KOPT-K1 (cell line): ENCODE measurements around the gene BRD7.

Experiments
- H3K27ac ChIP-seq: fragments of 200-600 bp; sonication (generic); 2 replicates; pipeline ENCODE4 v1.5.1; 2016; ENCODE audit warnings: antibody characterized with exemption, mild to moderate bottlenecking, low read depth, low read length; ENCODE audit not compliant: poor library complexity, severe bottlenecking
- H3K36me3 ChIP-seq: fragments of 200-600 bp; sonication (generic); 2 replicates; pipeline ENCODE4 v1.5.1; 2017; ENCODE audit warnings: antibody characterized with exemption, mild to moderate bottlenecking, low read length, moderate library complexity; ENCODE audit not compliant: insufficient read depth
- H3K9me3 ChIP-seq: fragments of 200-600 bp; sonication (generic); 2 replicates; pipeline ENCODE4 v1.5.1; 2017; ENCODE audit warnings: antibody characterized with exemption, low read length, mild to moderate bottlenecking; ENCODE audit not compliant: insufficient read depth, poor library complexity, severe bottlenecking

Gene BRD7

DNA sequence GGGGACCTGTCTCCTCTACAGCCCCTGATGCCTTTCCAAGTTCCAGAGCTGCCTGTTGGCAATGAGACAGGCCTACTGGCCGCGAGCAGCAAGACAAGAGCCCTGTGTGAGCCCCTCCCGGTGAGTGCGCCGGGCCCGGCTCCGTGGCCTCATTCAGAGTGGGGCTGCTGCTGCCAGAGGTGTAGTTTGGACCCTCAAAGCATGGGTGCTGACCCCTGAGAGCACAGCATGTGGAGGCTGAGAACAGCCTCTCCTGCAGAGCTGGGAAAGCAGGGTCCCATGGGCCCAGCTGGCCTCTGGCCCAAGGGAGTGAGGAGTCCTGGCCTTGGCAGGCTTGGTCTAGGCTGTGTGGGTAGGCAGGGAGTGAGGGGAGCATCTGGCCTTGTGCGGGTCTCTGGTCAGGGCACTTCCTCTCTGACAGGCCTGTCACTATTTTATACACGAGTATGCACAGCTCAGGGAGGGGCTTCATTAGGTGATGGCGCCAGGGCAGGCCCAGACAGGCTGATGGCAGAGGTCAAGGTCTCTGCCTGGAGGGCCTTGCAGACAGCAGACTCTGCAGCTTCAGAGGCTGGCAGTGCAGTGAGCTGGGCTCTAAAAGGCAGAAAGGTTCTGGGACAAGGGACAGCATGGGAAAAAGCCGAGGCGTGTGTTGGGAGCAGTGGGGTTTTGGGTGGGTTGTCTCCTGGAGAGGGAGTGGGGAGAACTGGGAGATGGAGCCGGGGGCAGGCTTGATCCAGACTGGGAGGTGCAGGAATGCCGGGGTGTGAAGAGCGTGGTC, 59.1 kb downstream of the BRD7 start:
- no peaks in the 10 kb centered on the region for H3K9me3 ChIP-seq
- no peak overlapping the region for H3K27ac ChIP-seq
- peaks cover 63% of the 10 kb centered on the region for H3K36me3 ChIP-seq

DNA sequence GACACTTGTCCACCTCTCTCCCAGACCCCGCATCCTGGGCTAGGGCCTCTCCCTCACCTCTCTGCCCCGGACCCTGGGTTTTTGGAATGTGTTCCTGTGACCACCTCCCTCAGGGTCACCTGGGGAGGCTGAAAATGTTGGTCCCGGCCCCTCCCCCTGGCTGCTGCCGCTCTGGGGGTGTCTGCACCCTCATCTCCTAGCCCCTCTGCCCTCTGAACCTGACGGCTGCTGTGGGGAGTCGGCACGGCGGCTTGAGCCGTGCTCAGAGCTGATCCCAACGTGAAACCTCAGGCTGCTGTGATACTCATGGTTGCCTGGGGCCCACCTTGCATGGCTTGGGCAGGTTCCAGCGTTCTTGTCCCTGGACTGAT, 59.6 kb downstream of the BRD7 start:
- H3K36me3 ChIP-seq: peaks cover 62% of the 10 kb centered on the region
- H3K27ac ChIP-seq: no peak overlapping the region

DNA sequence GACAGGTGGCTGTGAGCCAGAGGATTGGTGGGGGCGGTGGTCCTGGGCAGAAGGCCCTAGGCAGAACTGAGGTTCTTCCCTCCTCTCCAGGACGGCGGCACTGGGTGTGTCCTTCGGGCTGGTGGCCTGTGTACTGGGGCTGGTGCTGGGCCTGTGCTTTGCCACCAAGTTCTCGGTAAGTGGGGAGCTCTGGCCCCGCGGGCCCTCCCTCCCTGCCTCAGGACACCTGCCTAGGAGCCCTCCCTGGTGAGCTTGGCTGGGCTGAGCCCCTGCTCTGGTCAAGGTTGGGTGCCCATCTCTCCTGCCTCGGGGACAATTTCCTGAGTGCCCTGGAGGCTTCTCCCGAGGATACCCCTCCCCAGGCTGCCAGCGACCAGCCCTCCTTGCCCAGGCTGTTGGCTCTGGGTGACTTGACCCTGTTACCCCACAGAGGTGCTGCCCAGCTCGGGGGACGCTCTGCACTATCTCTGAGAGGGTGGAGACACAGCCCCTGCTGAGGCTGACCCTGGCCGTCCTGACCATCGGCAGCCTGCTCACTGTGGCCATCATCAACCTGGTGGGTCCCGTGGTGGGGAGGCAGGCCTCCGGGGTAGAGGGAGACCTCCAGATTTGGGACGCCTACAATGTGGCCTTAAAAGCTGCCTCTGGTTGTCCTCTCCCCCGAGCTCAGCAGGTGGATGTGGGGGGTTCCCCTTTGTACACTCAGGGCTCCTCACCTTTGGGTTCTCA, 60.4 kb downstream of the BRD7 start:
- Histone ChIP-seq H3K9me3 (no peaks in the 10 kb centered on the region), H3K36me3 (peaks cover 55% of the 10 kb centered on the region), H3K27ac (no peak overlapping the region)

More for the DNA sequence above, 59.6 kb downstream of the BRD7 start:
- H3K9me3 ChIP-seq: no peaks in the 10 kb centered on the region

DNA sequence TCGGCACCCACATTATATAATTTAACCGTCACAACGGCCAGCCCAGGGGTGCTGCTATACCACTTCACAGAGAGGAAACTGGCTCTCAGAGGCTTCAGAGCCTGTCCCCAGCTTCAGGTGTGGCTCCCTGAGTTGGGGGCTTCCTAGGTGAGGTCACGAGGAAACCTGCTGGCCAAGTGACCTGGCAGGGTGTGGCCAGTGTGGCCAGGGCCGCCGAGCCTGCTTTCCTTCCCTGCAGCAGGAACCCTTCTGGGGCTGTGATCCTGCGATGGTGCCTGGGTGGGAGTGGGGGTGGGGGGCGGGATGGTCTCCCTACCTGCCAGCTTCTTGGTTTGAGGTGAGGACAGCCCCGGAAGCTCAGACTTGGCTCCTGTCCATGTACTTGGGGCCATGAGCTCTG, 62.5 kb downstream of the BRD7 start:
- Histone ChIP-seq H3K36me3 (peaks cover 46% of the 10 kb centered on the region), H3K9me3 (no peaks in the 10 kb centered on the region), H3K27ac (no peak overlapping the region)

DNA sequence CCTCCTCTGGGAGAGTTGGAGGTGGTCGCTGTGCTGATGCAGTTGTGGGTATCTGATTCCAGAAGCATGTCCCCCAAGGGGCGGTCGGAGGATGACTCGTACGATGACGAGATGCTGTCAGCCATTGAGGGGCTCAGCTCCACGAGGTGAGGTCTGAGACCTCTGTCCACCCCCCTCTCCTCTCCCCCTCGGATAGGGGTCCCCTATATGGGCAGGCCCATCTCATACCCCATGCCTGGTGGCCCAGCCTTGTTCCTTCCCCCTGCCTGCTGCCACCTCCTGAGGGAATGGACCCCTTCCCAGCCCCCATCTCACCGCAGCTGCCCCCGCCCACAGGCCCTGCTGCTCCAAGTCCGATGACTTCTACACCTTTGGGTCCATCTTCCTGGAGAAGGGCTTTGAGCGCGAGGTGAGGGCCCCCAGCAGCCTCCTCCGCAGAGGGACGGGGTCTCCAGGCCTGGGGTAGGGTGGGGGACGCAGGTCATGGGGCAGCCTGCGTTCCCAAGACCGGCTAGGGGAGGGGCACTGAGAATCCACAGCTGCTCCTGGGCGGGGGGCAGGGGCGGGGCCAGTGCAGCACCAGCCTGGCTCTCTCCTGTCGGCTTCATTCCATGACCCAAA, 63.2 kb downstream of the BRD7 start:
- no peaks in the 10 kb centered on the region for H3K9me3 ChIP-seq
- no peak overlapping the region for H3K27ac ChIP-seq
- H3K36me3 ChIP-seq: peaks cover 46% of the 10 kb centered on the region; the same call in 1 of the 2 replicates

DNA sequence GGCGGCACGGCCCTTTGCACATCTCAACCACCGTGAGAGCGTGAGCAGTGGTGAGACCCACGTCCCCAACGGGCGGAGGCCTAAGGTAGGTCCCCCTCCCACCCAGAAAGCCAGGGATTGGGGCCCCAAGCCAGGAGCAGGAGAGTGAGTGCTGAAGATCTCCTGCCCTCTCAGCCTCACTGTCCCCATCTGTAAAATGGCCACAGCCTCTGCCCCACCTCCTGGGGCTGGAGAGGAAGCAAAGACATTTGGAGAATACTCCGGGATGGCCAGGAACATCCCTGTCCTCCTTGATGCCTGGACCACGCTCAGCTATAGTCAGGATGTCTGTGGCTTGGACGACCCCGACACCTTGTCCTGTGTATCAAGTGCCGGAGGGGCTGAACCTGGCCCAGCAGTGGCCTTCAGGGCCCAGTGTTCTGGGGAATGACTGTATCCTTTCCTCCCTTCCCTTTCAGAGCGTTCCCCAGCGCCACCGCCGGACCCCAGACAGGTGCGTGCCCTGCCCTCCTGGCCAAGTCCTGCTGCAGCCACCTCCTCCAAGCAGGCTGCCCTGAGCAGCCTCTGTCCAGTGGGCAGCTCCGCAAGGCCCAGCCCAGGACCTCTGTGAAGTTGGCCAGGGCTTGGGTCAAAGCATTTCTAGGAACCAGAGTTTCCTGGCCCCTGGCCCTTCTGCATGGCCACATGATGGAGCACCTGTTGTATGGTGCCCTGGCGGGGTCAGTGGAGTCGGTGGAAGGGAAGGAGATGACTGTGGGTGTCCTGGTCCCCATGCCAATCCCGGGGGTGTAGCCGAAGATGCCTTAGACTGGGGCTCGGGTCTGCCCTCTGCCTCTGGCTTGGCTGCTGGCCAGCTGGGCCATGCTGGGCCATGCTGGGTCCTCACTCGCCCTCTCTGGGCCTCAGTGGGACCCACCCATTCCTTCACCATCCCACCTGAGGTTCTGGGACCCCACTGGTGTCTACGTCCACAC, 64.0 kb downstream of the BRD7 start:
- Histone ChIP-seq H3K27ac (no peak overlapping the region), H3K9me3 (no peaks in the 10 kb centered on the region), H3K36me3 (peaks cover 47% of the 10 kb centered on the region; the same call in 1 of the 2 replicates)

DNA sequence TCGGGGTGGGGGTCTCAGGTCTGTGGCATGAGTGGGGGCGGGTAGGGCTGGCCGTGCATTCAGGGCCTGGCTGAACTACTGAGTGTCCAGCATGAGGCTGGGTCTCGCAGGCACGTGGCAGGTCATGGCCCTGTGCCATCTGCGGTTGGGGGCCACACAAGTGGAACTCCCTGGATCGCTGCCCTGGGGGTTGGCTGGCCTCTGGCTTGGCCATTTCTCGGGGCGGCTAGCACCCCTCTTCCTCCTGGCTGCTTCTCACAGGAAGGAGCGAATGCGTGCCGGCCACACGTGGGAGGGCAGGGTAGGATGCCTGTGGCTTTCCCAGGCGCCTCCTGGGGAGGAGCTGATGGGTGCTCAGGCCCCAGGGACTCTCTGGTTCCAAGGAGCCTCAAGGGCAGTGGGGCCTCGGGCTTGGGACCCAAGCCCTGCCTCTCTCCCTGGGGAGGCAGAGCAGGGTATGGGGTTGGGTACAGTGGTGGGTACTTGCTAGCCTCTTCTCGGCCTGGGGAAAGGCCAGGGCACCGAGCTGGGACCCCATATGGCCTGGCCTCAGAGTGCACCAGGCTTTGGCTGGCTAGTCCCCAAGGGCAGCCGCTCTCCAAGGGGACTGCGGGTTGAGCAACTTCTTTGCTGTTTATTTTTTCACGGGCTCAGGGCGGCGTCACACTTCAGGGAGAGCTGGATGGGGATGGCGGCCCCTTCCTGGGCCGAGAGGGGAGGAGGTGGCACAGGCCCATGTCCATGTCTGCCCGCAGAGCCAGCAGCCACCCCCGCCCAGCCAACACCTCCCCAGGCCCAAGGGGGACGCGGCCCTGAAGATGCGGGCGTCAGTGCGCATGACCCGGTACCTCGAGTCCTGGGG, 65.0 kb downstream of the BRD7 start:
- no peaks in the 10 kb centered on the region for H3K9me3 ChIP-seq
- H3K27ac ChIP-seq: no peak overlapping the region

DNA sequence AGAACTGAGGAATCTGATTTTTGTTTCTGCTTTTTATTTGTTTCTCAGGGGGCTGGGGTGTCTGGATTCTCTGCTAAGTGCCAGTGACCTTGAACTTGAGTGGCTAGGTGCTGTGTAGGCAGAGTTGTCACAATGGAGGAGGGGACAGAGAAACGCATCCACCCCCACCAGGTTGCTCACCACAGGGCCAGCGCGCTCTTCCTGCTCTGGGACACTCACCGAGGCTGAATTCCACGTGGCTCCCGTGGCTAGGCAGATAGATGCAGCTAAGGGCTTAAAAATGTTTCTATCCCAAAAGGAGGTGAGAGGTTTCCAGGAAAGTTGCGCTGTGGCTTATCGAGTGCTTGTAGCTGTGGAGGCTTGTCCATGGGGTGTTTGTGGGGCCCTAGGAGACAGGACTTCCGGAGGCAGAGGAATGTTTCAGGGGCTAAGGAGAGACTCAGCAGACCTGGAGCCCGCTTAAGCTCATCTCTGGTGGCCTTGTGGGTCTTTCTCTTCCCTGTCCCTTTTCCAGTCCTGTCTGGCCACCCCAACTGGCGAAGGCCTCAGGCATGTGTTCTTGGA, 65.7 kb downstream of the BRD7 start:
- Histone ChIP-seq H3K27ac (no peak overlapping the region), H3K36me3 (peaks cover 60% of the 10 kb centered on the region; the same call in 1 of the 2 replicates), H3K9me3 (no peaks in the 10 kb centered on the region)

More for the DNA sequence above, 65.0 kb downstream of the BRD7 start:
- H3K36me3 ChIP-seq: peaks cover 55% of the 10 kb centered on the region; the same call in 1 of the 2 replicates

DNA sequence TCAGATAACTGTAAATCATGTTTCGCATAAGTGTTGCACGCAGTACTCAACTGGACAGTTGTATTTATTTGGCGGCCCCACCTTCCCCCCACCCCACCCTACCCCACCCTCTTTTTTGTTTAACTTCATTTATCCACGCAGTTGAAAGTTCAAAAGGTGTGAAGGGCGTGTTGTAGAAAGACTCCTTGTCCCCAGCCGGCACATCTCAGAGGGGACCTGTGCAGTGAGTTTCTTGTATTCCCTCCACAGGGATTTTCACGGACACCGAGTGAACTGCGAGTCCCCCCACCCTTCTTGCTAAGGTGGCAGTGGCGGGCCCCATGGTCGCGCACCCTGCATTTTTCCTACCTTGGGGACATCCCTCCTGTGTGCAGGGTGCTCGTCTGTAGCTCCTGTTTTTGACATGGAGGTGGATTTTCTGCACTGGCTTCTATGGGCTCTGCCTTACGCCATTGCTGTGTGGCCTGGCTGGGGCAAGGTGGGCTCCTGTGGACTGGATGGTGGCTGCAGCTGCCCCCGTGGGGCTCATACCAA, 66.2 kb downstream of the BRD7 start:
- H3K27ac ChIP-seq: no peak overlapping the region
- no peaks in the 10 kb centered on the region for H3K9me3 ChIP-seq
- H3K36me3 ChIP-seq: peaks cover 61% of the 10 kb centered on the region; the same call in 1 of the 2 replicates

DNA sequence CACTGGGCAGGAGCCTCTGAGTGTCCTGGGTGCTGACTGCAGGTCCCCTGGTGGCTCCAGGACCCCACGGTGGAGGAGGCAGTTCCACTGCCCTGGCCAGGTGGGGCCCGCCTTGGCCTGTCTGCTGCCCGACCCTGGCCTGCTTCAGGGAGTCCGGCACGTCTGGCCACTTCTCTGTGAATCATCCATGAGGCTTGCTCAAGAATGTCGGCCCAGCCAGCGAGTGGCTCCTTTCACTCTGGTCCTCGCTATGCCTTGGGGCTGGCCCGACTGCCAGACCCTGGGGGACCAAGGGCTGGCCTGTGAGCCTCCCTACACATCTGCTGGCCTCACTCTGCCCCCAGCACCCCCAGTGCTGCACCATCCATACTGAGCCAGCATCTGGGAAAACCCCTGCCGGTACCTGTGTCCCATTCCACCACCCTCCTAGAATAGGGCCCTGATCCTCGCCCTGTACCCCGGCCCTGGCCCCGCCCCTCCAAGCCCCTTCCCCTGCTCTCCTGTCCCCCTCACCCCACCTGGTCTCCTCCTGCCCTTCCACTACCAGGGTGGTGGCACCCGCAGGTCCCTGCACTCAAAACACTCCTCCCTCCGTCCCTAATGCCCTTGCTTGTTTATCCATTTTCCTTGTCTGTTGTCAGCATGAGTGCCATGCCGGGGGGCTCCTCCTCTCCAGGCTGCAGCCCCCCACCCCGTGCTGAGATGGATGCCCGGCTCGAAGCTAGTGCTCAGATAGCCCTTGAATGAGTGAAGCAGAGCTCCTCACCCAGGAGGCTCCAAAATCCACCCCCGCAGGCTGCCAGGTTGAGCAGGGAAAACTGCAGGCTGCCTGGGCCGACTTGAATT, 66.9 kb downstream of the BRD7 start:
- Histone ChIP-seq H3K27ac (no peak overlapping the region), H3K9me3 (no peaks in the 10 kb centered on the region), H3K36me3 (peaks cover 64% of the 10 kb centered on the region; the same call in 1 of the 2 replicates)

DNA sequence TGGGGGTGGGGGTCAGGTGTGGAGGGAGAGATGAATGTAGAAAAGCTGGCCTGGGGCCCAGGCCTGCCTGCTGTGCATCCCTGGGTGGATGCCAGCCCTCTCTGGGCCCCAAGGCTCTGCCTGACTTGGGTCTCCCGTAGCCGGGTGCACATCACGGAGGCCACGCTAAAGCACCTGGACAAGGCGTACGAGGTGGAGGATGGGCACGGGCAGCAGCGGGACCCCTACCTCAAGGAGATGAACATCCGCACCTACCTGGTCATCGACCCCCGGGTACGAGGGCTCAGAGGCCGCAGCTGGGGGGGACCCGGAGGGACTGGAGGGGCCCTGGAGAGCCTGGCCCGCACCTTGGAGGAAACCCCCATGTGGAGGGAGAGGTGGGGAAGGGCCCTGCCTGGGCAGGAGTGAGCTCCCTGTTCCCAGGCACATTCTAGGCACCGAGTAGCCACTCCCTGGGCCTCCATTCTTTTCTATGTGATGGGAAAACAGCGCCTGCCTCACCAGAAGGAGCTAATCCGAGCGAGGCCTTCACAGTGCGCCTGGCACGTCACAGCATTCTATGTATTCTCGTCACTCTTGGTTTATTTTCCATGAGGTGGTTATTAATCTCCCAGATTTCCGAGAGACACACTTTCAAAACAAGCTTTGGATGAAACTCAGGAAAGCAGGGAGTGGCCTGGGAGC, 67.7 kb downstream of the BRD7 start:
- Histone ChIP-seq H3K9me3 (no peaks in the 10 kb centered on the region), H3K36me3 (peaks cover 66% of the 10 kb centered on the region; the same call in 1 of the 2 replicates), H3K27ac (no peak overlapping the region)

DNA sequence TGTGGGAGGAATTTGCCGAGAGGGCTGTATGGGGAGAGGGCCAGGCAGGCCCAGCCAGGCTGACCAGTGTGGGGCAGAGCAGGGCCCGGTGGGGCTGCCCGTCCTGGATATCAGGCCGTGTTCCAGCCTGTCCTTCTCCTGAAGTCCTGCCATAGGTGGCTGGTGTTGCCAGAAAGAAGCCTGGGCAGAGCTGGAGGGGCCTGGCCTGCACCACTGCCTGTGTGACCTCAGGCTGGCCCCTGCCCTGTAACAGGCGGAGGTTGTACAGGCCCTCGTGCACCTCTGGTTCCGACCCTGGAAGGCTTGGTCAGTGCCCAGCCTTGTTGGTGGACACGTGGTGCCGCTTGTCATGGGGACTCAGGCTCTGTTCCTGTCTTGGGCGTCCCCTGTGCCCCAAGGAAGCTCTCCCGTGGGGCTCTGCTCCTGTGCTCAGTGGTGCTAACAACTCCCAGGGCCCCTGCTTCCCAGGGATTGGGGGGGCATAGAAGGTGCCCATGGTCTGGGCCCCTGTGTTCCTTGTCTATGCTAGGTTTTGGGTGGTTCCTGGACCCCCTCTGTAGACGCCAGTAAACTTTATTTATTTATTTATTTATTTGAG, 69.2 kb downstream of the BRD7 start:
- Histone ChIP-seq H3K27ac (no peak overlapping the region), H3K9me3 (no peaks in the 10 kb centered on the region), H3K36me3 (peaks cover 66% of the 10 kb centered on the region; the same call in 1 of the 2 replicates)
